DLD1 (cell line): ENCODE measurements around the gene CHTF8.
"Not testable (repeated sequence)": the region's sequence is repeated elsewhere in the genome, so short reads cannot be mapped to it uniquely, and the experiment has no call there.

Experiments used
- in situ Hi-C: cut with HindIII; loops from 2 replicates; pipeline ENCODE4 v1.10.0; 2017; ENCODE audit warnings: low sequenced_read_pairs

Gene CHTF8, protein sequence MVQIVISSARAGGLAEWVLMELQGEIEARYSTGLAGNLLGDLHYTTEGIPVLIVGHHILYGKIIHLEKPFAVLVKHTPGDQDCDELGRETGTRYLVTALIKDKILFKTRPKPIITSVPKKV

DNA sequence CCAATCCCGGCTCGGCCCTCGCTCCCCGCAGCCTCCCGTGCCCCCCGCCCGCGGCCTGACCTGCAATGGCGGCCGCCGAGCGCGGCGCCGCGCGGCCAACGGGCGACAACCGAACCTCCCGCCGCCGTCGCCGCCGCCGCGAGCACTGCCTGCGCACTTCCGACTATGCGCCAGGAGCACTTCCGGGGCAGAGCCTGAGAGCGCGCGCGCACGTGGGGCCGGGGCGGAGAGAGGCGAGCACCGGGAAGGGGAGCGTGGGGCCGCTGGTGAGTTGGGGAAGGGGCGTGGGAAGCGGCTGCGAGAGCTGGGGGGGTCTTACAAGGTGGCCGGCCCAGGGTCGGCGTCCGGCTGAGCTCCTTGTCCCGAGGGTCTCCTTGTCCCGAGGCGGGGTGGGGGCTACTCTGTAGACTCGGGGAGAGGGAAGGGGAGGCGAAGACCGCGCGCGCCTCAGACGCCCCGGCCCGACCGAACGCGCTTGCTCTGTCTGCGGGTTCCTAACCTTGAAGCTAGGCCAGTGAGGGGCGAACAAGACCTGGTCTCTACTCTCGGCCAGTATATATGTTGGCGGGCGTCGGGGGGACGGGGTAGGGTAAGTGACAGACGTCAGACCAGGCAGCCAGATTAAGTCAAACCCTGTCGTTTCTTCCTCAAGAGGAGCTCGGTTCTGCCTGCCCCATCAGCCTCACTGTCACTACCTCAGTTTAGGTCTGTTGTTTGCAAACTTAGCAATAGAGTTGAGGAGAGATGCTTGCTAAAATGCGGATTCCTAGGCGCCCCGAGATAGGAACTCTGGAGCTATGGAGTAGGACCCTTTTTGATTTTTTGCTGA lies at the start of gene CHTF8, which contains the start of gene UTP4:
Gene CHTF8 (minus strand): TSS at position 165 of the 829 bp plus-strand sequence. CDS start 11,130 bp downstream, outside the sequence.
Gene UTP4 (plus strand): TSS at position 226 of the 829 bp plus-strand sequence. CDS start 811 bp downstream, outside the sequence.
- in situ Hi-C loops, result no loop called here

DNA sequence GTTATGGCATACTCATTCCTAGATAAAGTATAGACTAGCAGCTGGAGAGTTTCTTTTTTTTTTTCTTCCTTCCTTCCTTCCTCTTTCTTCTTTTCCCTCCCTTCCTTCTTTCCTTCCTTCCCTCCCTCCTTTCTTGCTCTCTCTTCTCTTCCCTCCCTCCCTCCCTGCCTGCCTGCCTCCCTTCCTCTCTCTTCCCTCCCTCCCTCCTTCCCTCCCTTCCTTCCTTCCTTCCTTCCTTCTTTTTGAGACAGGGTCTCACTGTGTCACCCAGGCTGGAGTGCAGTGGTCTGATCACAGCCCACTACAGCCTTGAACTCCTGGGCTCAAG lies 47.6 kb upstream of the CHTF8 start:
- in situ Hi-C loops, result no loop called here

DNA sequence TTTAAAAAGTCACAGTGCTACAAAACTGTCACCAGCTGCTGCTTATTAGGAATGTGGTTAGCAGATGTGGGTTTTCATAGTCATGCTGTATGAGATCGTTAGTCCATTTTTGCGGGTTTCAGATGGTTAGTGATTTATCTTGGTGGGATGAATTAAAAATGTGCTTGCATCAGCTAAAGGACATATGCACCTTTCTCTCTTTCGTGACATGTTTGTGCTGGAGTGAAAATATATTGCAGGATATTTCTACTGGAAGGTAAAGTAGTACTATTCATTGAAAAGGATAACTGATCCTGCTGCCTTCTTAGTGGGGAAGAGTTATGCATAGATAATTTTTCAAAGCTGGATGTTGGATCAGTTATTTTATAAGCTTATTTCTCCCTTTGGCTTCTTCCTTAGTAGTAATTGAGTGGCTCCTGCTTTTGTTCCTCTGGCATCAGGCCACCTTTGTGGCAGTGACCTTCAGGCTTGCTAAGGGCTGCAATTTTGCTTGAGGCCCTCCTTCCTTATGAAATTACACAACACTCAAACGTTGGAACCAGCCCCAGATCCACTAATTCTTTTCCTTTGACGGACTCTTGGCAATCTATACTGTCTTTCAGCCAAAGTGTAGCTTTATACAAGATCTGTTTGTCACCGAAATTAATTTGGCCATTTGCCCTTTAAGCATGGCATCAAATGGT lies 47.1 kb upstream of the CHTF8 start:
- in situ Hi-C loops, result no loop called here

DNA sequence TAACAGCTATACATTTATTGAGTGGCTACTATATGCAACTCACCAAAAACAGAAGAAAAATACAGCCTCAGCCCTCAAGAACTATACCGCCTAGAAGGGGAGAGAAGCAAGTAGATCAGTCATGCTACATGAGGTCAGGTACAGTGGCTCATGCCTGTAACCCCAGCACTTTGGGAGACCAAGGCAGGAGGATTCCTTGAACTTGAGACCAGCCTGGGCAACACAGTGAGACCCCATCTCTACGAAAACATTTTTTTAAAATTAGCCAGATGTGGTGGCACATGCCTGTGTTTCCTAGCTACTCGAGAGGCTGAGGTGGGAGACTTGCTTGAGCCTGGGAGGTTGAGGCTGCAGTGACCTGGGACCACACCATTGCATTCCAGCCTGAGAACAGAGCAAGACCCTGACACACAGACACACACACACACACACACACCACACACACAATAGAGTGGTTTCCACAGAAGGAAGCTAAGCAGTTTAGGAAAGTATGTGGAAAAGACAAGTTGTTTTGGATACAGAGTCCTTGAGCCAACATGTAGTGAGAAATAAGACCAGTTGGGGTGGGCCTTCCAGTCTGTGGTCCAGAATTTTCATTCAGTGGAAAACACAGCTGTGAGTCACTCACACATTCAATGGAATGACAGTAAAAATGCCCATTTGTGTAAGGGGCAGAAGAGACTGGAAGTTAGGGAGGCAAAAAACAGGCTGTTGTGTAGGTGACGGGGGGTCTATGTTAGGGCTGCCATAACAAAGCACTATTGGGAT lies 43.8 kb upstream of the CHTF8 start:
- in situ Hi-C loops, result no loop called here

DNA sequence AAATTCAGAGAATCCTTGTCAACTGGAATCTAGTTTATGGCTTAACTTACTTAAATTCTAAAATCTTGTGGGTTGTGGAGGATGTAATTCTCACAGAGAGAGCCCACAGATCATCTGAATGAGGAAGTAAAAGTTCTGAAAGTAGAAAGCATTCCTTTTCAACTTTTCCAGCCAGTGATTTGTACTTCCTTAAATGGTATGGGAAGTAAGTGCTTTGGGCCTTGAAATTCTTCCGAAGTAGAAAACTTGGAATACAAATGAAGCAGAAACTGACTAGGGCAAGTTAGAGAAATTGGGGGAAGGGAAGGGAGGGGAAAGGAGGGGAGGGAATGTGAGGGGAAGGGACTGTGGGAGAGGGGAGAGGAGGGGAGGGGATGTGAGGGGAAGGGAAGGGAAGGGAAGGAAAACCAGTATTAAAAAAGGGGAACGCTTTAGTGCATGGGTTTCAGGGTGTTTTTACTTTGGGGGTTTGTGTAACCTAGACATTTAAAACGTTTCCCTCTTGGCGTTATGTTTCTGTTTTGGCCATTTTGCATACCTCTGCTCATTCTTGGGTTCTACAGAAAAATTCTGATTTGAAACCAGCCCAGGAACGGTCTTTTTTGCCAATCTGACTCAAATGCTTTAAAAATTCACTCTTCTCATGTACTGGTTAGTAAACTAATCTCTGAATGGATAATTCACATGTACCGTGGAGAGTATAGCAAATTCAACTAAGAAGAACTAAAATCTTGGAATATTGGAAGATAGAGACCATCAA lies 39.1 kb upstream of the CHTF8 start:
- in situ Hi-C loops, result no loop called here

DNA sequence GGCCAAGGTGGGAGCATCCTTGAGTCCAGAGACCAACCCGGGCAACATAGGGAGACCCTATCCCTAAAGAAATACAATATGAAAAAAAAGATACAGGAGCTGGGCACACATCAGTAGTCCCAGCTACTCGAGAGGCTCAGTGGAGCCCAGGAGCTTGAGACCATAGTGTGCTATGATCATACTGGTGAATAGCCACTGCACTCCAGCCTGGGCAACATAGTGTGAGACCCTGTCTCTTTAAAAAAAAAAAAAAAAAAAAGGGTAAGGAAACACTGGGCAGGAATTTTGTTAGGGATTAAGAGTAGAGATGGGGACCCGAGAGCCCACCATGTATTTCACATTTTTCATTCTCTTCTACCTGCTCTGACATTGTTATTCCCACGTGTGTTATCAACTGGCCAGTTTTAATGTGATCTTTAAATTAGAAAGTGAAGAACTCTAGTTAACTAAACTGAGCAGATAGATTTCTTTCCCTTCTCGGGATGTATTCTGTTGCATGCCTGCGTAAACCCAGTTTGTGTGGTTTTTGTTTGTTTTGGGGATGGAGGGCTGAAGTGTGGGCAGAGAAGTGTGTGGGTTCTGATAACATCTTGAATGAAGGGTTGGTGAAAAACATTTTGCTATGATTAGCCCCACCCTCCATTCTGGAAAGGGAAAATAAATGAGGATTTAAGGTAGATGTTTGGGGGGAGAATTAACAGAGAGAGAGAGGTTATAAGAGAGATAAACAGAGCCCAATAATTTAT lies 37.4 kb upstream of the CHTF8 start:
- in situ Hi-C loops, result loop anchor here (10.0 kb wide), 1 partner anchor 135 kb away; no protein-coding TSS in a partner anchor

DNA sequence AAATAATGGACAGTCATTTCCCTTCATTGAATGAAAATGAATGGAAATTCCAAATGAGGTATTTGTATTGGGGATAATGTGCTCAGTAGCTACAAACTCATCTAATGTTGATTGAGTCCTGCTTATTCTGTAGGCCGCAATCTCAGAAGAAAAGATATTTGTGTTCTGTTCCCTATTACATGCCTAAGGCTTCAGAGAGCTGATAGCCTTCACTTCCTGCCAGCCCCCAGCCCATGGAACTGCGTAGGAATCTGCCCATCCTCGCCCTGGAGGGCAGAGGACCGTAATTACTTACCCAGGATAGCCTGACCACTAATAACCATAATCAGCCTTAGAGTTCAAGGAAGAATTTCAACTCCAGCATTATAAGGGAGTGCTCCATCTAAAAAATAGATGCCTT lies 36.7 kb upstream of the CHTF8 start:
- in situ Hi-C loops, result loop anchor here (10.0 kb wide), 1 partner anchor 136 kb away; no protein-coding TSS in a partner anchor

DNA sequence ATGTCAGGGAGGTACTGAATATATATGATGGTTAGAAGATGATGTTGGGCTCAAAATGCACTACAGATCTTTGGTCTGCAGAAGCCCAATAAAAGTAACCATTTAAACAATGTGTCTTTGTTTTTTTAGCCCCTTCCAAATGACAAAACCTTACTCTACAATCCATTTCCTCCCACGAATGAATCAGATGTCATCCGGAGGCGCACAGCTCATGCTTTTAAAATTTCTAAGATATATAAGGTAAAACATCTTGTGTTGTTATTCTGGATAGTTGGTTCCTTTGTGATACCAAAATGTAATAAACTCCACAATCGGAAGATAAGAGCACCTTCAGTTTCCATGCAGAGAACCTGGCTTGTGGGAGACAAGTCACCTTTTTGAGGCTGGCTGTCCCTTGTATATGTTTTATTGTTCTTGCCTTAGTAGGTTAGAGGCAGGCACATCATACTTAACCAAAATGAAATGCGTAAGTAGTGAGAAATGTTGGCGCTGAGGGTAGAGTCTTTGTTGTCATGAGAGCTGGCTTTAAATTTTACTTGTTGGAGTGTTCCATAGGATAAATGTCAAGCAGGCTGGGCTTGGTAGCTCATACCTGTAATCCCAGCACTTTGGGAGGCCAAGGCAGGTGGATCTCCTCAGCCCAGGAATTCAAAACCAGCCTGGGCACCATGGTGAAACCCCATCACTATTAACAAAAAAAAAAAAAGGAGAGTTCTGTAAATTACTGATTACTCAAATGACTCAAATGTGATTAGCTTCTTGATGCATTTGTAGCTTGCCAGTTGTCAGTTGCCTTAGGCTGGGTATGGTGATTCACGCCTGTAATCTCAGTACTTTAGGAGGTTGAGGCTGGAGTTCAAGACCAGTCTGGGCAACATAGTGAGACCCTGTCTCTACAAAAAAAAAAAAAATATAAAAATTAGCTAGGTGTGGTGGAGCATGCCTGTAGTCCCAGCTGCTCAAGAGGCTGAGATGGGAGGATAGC lies 34.9 kb upstream of the CHTF8 start:
- in situ Hi-C loops, result loop anchor here (10.0 kb wide), 1 partner anchor 138 kb away; no protein-coding TSS in a partner anchor

DNA sequence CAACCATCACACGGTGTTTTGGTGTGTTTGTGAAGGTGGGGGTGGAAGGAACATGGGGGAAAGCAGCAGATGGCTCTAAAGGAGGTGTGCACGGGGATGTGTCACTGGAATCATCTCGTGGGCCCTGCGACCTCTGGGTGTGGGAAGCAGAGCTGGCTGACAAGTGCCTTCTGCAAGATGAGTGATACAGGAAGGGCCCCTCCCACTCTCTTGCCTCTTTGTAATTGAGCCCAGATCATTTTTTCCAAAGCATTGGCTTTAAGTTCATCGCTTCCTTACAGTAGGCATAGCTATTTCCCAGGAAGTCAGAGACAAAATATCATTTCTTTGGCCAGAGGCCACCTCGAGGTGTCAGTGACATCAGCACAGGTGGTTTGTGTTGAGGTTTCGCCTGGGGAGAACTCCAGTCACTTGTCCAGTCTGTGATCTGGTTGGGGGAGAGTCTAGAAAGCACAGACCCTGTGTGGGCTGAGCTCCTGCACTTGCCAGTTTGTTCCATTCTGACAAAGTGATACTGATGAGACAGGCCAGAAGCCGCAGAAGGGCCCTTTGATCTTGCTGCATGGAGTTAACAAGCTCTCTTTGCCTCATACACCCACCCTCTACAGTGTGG lies 33.9 kb upstream of the CHTF8 start:
- in situ Hi-C loops, result loop anchor here (10.0 kb wide), 1 partner anchor 138 kb away; no protein-coding TSS in a partner anchor

DNA sequence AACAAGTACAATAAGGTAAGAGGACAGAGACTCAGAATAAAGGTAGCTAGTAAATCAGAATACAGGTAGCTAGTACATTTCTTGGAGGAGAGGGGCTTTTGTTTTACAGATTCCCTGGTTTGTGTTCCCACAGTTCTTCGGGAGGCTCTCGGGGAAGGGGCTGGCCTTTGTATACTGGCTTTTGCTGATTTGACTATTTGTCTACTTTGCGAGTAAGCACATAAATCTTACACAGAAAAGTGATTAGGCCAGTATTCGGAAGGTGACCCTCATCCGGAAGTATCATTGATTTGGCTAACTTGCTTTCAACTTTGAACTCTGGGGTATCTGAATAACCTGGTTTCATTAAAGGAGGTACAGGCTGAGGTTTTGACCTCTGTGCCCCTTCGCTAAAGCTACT lies 33.2 kb upstream of the CHTF8 start:
- in situ Hi-C loops, result loop anchor here (10.0 kb wide), 1 partner anchor 139 kb away; no protein-coding TSS in a partner anchor

DNA sequence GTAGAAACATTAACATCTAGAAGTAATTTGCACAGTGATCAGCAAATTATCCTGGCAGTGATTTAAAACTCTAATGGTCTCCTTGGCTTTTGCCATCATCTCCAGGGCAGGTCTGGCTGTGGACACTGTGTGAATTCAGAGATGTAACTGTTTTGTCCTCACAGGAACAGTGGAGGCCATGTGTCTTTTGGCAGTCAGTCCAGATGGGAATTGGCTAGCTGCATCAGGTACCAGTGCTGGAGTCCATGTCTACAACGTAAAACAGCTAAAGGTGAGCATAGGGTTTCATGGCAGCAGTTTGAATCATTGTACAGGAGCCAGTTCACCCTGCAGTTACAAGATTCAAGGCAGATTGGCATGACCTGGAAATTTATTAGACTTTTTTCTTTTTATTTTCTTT lies 27.8 kb upstream of the CHTF8 start:
- in situ Hi-C loops, result loop anchor here (10.0 kb wide), 1 partner anchor 145 kb away; no protein-coding TSS in a partner anchor

DNA sequence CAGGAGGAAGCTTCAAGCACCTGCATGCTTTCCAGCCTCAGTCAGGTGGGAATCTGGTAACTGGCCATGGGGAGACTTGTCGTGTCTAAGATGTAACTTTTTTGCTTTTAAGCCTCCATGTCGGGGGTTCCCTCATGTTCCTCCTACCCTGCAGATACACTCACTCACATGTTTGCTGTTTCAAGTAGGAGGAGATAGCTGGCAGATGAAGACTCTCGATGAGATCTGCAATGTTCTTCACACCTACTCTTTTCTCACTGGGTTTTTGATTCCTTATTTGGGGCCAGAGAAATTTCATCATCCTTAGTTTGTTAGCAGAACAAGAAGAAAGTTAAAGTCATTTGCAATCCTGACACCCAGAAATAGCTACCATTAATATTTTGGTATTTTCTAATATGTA lies 24.8 kb upstream of the CHTF8 start:
- in situ Hi-C loops, result no loop called here

DNA sequence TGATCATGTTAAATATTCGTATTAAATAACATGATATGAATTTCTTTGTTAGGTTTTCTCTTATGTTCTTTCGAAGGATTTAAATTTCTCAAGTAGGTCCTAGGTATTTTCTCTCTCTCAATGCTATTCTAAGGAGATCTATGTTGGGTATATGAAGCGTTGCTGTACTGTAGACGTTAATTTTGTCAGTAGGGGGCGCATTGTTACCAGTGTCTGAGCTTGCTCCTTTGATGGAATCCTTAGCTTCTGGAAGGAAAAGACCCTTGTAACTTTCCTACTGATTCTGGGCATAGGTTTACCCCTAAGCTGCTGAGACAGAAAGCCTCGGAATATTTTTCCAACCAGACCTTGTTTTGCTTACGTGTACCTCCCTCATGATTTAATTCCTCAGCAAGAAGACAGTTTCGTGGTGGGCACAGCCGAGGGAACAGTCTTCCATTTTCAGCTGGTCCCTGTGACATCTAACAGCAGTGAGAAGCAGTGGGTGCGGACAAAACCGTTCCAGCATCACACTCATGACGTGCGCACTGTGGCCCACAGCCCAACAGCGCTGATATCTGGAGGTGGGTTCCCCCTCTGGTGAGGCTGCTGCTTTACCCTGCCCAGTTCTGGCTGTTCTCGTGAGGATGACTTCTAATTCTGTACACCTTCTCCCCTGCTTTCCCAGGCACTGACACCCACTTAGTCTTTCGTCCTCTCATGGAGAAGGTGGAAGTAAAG lies 17.9 kb upstream of the CHTF8 start:
- in situ Hi-C loops, result no loop called here

DNA sequence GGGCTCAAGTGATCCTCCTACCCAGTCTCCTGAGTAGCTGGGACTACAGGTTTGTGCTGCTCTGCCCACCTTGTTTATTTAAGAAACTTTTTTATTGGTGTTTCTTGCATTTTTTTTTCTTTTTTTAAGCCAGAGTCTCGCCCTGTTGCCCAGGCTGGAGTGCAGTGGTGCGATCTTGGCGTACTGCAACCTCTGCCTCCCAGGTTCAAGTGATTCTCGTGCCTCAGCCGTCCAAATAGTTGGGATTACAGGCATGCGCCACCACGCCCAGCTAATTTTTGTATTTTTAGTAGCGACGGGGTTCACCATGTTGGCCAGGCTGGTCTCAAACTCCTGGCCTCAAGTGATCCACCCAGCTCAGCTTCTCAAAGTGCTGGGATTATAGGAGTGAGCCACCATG lies 17.2 kb upstream of the CHTF8 start:
- in situ Hi-C loops, result not testable (repeated sequence)

DNA sequence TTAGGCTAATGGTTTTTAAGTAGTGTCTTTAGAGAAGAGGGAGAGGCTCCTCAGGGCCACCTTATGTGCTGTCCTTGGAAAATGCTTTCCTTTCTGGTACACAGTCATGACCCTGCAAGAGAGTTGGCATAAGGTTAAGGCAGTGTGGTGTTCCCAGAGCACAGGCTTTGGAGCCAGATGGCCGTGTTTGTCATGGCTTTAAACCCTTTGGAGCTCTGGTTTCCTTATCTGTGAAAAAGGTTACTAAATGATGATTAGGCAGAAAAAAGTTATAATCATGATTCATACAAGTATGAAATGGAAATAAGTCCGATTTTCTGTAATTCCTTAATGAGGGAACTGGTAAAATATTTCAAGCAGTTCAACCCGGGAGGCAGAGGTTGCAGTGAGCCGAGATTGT lies 13.3 kb upstream of the CHTF8 start:
- in situ Hi-C loops, result no loop called here

DNA sequence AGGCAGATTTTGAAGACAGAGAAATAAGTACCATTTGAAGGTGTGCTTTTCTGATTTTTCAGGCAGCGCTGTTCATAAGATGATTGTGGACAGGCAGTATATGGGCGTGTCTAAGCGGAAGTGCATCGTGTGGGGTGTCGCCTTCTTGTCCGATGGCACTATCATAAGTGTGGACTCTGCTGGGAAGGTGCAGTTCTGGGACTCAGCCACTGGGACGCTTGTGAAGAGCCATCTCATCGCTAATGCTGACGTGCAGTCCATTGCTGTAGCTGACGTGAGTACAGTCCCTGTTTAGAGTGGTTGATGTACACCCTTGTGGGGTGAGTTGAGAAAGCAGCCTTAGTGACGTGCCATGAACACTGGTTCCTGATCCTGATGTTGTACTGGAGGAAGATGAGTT lies 10.7 kb upstream of the CHTF8 start:
- in situ Hi-C loops, result no loop called here

DNA sequence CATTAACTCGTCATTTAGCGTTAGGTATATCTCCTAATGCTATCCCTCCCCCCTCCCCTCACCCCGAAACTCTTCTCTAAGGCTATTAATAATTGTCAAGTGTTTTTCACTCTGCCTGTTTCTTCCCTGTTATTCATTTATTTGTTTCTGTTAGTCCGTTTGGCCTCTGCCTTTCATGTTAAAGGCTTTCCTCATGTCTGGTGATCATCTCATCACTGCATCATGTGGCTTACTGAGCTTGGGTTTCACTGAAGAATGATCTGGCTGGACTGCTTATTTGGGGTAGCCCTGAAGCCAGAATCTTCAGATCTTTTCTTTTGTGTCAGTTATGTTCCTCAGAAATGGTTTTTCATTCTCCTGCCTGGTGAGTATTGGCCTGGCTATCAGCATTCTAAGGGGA lies 9.5 kb upstream of the CHTF8 start:
- in situ Hi-C loops, result no loop called here
